Vagina (tissue), 2 donors: ENCODE measurements around the gene BTF3L4. TPM values are rescaled to one million over a fixed set of nuclear protein-coding genes. Genes with fewer than 3 reads are reported as not detected.
"Not testable (repeated sequence)": the region's sequence is repeated elsewhere in the genome, so short reads cannot be mapped to it uniquely, and the experiment has no call there.

Experiments used
- DNase-seq, 2 donors: peaks; one replicate each; pipeline ENCODE4 v3.0.0-alpha.2; 2017; ENCODE audit errors: extremely low spot score in 2 of 2
- H3K27ac ChIP-seq: fragments of 200-600 bp; sonication (generic); one replicate; pipeline ENCODE4 v1.5.1; 2019
- H3K27me3 ChIP-seq: fragments of 200-600 bp; sonication (generic); one replicate; pipeline ENCODE4 v1.5.1; 2019
- H3K36me3 ChIP-seq, 2 donors: fragments of 200-600 bp; sonication (generic); one replicate each; pipeline ENCODE4 v1.5.1; 2017 to 2019
- H3K4me1 ChIP-seq: fragments of 200-600 bp; sonication (generic); one replicate; pipeline ENCODE4 v1.5.1; 2019
- H3K4me3 ChIP-seq, 2 donors: fragments of 200-600 bp; sonication (generic); 1 replicate in 1 of 2; 2 replicates in 1 of 2; pipeline ENCODE4 v1.5.1; 2016 to 2019
- H3K9me3 ChIP-seq: fragments of 200-600 bp; sonication (generic); one replicate; pipeline ENCODE4 v1.5.1; 2019
- CTCF ChIP-seq, 3 experiments: fragments of 450-650 bp in 2 of 3; fragments of 200-600 bp in 1 of 3; sonication (generic) in 1 of 3; IDR thresholded peaks; one replicate each; pipeline ENCODE4 v1.5.1; 2017 to 2019; ENCODE audit warnings: antibody characterized with exemption in 3 of 3, mild to moderate bottlenecking in 2 of 3, moderate library complexity in 2 of 3
- POLR2A ChIP-seq, 2 donors: fragments of 450-650 bp; IDR thresholded peaks; one replicate each; pipeline ENCODE4 v1.6.1; 2017; ENCODE audit warnings: antibody characterized with exemption in 2 of 2, mild to moderate bottlenecking in 2 of 2, moderate library complexity in 2 of 2
- POLR2AphosphoS5 ChIP-seq, 2 donors: sonication (generic); formaldehyde crosslinking; IDR thresholded peaks; one replicate each; pipeline ENCODE4 v1.9.0; 2017; ENCODE audit warnings: antibody characterized with exemption in 2 of 2, mild to moderate bottlenecking in 2 of 2, low read depth in 1 of 2; ENCODE audit not compliant: insufficient read depth in 1 of 2
- intact Hi-C: fragments of 100-400 bp; cut with DNase I; formaldehyde crosslinking; loops from one replicate; pipeline ENCODE4 v1.15.1; 2023
- total RNA-seq: library from RNA; depleted of rRNA; stranded (reverse); fragments of >200 nt; gene quantifications from one replicate; pipeline ENCODE4 v1.2.3, GENCODE V29; 2016

Gene BTF3L4
- total RNA-seq, 1 donor from 2014 or later: 24.3 TPM

GRCh38 chr1:52063192-52063591, 7.1 kb downstream of the BTF3L4 start:
- DNase-seq: no peak
- Histone ChIP-seq H3K4me3 (no peak overlapping the region), H3K4me1 (peaks cover 22% of the 10 kb centered on the region), H3K27me3 (no peaks in the 10 kb centered on the region), H3K9me3 (no peaks in the 10 kb centered on the region), H3K36me3 (peaks cover 0 to 64% of the 10 kb centered on the region in 2 donors), H3K27ac (no peak overlapping the region)
- intact Hi-C loops: no loop called here
- TF ChIP-seq POLR2A (IDR thresholded peaks at IDR 0.05): no peak
- no peak for TF ChIP-seq CTCF (IDR thresholded peaks at IDR 0.05)
- TF ChIP-seq POLR2AphosphoS5 (IDR thresholded peaks at IDR 0.05; ENCODE audit: insufficient read depth in 1 of 2, low read depth in 1 of 2): no peak

- Histone ChIP-seq H3K27me3 (no peaks in the 10 kb centered on the region), H3K4me1 (peaks cover 4% of the 10 kb centered on the region), H3K36me3 (peaks cover 0 to 24% of the 10 kb centered on the region in 2 donors), H3K9me3 (no peaks in the 10 kb centered on the region), H3K4me3 (no peak overlapping the region), H3K27ac (no peak overlapping the region)
- TF ChIP-seq CTCF (IDR thresholded peaks at IDR 0.05) (no peak), POLR2AphosphoS5 (IDR thresholded peaks at IDR 0.05; ENCODE audit: insufficient read depth in 1 of 2, low read depth in 1 of 2) (no peak)
- DNase-seq: no peak
- intact Hi-C loops: no loop called here
These were observed 14.6 kb downstream of the BTF3L4 start for GRCh38 chr1:52070704-52071103.

- H3K9me3 ChIP-seq: no peaks in the 10 kb centered on the region
- H3K4me3 ChIP-seq: no peak overlapping the region
- no peaks in the 10 kb centered on the region for H3K27me3 ChIP-seq
- intact Hi-C loops: no loop called here
- peaks cover 4% of the 10 kb centered on the region for H3K4me1 ChIP-seq
- peaks cover 0 to 8% of the 10 kb centered on the region in 2 donors for H3K36me3 ChIP-seq
- no peak overlapping the region for H3K27ac ChIP-seq
- no peak for DNase-seq
- TF ChIP-seq POLR2AphosphoS5 (IDR thresholded peaks at IDR 0.05; ENCODE audit: insufficient read depth in 1 of 2, low read depth in 1 of 2): no peak
- TF ChIP-seq CTCF (IDR thresholded peaks at IDR 0.05): no peak
- no peak for TF ChIP-seq POLR2A (IDR thresholded peaks at IDR 0.05)
These were observed 16.2 kb downstream of the BTF3L4 start for GRCh38 chr1:52072291-52072690.

- H3K9me3 ChIP-seq, H3K27me3 ChIP-seq, H3K4me1 ChIP-seq, H3K36me3 ChIP-seq, H3K27ac ChIP-seq, intact Hi-C loops, DNase-seq, H3K4me3 ChIP-seq: not testable (repeated sequence)
These were observed 21.2 kb downstream of the BTF3L4 start for GRCh38 chr1:52077277-52077676.

GRCh38 chr1:52080014-52080415, 23.9 kb downstream of the BTF3L4 start:
- no peaks in the 10 kb centered on the region for H3K4me1 ChIP-seq
- H3K27ac ChIP-seq: no peak overlapping the region
- TF ChIP-seq POLR2A (IDR thresholded peaks at IDR 0.05) (no peak), POLR2AphosphoS5 (IDR thresholded peaks at IDR 0.05; ENCODE audit: insufficient read depth in 1 of 2, low read depth in 1 of 2) (no peak), CTCF (IDR thresholded peaks at IDR 0.05) (no peak)
- no peaks in the 10 kb centered on the region for H3K27me3 ChIP-seq
- intact Hi-C loops: no loop called here
- H3K4me3 ChIP-seq: no peak overlapping the region
- no peaks in the 10 kb centered on the region for H3K36me3 ChIP-seq
- DNase-seq: no peak
- no peaks in the 10 kb centered on the region for H3K9me3 ChIP-seq

- H3K36me3 ChIP-seq: peaks cover 0 to 43% of the 10 kb centered on the region in 2 donors
- H3K4me1 ChIP-seq: not testable (repeated sequence)
These were observed 31.8 kb downstream of the BTF3L4 start for GRCh38 chr1:52087892-52088291.

GRCh38 chr1:52094300-52094699, 38.2 kb downstream of the BTF3L4 start:
- H3K4me1 ChIP-seq, H3K27ac ChIP-seq, H3K4me3 ChIP-seq, H3K9me3 ChIP-seq, DNase-seq, intact Hi-C loops, H3K27me3 ChIP-seq: not testable (repeated sequence)
- peaks cover 0 to 17% of the 10 kb centered on the region in 2 donors for H3K36me3 ChIP-seq

More at GRCh38 chr1:52087892-52088291, 31.8 kb downstream of the BTF3L4 start:
- H3K9me3 ChIP-seq, H3K4me3 ChIP-seq, H3K27me3 ChIP-seq, H3K27ac ChIP-seq, DNase-seq, intact Hi-C loops: not testable (repeated sequence)
